ENCODE data around the gene PRTFDC1.
A peak's percentile ranks its signal among the peaks of the same experiment; 100 is the strongest.
"Not testable (repeated sequence)": the region's sequence is repeated elsewhere in the genome, so short reads cannot be mapped to it uniquely, and the experiment has no call there.

PRTFDC1 gene

GRCh38 chr10:24966962-24967481, 14.6 kb upstream of the PRTFDC1 start:
- DNase-seq (ENCODE audit: low read depth in 2 of 2) = no peak

GRCh38 chr10:24965051-24965450, 12.6 kb upstream of the PRTFDC1 start:
- DNase-seq (ENCODE audit: low read depth in 2 of 2) = no peak

- DNase-seq (ENCODE audit: low read depth in 2 of 2) = no peak
Observed at GRCh38 chr10:24963521-24964041, 11.2 kb upstream of the PRTFDC1 start.

GRCh38 chr10:24962995-24963394, 10.6 kb upstream of the PRTFDC1 start:
- no peak for DNase-seq (ENCODE audit: low read depth in 2 of 2)

GRCh38 chr10:24961582-24961981, 9.2 kb upstream of the PRTFDC1 start:
- no peak for DNase-seq (ENCODE audit: low read depth in 2 of 2)

GRCh38 chr10:24959382-24959730, 7.0 kb upstream of the PRTFDC1 start:
- DNase-seq (ENCODE audit: low read depth in 2 of 2) = no peak

GRCh38 chr10:24958721-24959381, 6.4 kb upstream of the PRTFDC1 start:
- no peak for DNase-seq (ENCODE audit: low read depth in 2 of 2)

- DNase-seq (ENCODE audit: low read depth in 2 of 2) = no peak
Observed at GRCh38 chr10:24958091-24958720, 5.8 kb upstream of the PRTFDC1 start.

- not testable (repeated sequence) for DNase-seq (ENCODE audit: low read depth in 2 of 2)
Observed at GRCh38 chr10:24957624-24958051, 5.2 kb upstream of the PRTFDC1 start.

GRCh38 chr10:24953675-24954074, 1.3 kb upstream of the PRTFDC1 start:
- no peak for DNase-seq (ENCODE audit: low read depth in 2 of 2)

- DNase-seq (ENCODE audit: low read depth in 2 of 2) = peak; percentile 14 to 29
Observed at GRCh38 chr10:24952707-24953645, 570 bp upstream of the PRTFDC1 start.

- DNase-seq (ENCODE audit: low read depth in 2 of 2) = no peak
Observed at GRCh38 chr10:24951201-24952142, 934 bp downstream of the PRTFDC1 start.

- no peak for DNase-seq (ENCODE audit: low read depth in 2 of 2)
Observed at GRCh38 chr10:24950439-24950838, 2.0 kb downstream of the PRTFDC1 start.

- DNase-seq (ENCODE audit: low read depth in 2 of 2) = no peak
Observed at GRCh38 chr10:24949616-24950015, 2.8 kb downstream of the PRTFDC1 start.

- DNase-seq (ENCODE audit: low read depth in 2 of 2) = no peak
Observed at GRCh38 chr10:24947304-24948097, 4.9 kb downstream of the PRTFDC1 start.

- no peak for DNase-seq (ENCODE audit: low read depth in 2 of 2)
Observed at GRCh38 chr10:24944512-24945255, 7.7 kb downstream of the PRTFDC1 start.

- no peak for DNase-seq (ENCODE audit: low read depth in 2 of 2)
Observed at GRCh38 chr10:24938525-24938924, 13.9 kb downstream of the PRTFDC1 start.

- DNase-seq (ENCODE audit: low read depth in 2 of 2) = no peak
Observed at GRCh38 chr10:24938076-24938475, 14.3 kb downstream of the PRTFDC1 start.

GRCh38 chr10:24935504-24936292, 16.7 kb downstream of the PRTFDC1 start:
- no peak for DNase-seq (ENCODE audit: low read depth in 2 of 2)

Measured in stimulated activated CD8-positive, alpha-beta memory T cell treated with anti-CD3 and anti-CD28 coated beads, Interleukin-15, amount 100 ng/mL, for 4 hours (primary cell).